GM18951 (cell line): ENCODE results near the gene TIFAB.

Source experiments
- POLR2A ChIP-seq: IDR thresholded peaks from 4 replicates; pipeline ENCODE4 v1.6.1; 2011; ENCODE audit warnings: mild to moderate bottlenecking; ENCODE audit not compliant: insufficient read length, insufficient read depth; ENCODE audit errors: extremely low read depth
- in situ Hi-C: fragments of 300-500 bp; cut with MboI; formaldehyde crosslinking; loops from one replicate; pipeline ENCODE4 v1.12.0; 2022; ENCODE audit warnings: low sequenced_read_pairs, mixed read lengths, inconsistent platforms; ENCODE audit not compliant: unreplicated experiment

TIFAB gene

DNA sequence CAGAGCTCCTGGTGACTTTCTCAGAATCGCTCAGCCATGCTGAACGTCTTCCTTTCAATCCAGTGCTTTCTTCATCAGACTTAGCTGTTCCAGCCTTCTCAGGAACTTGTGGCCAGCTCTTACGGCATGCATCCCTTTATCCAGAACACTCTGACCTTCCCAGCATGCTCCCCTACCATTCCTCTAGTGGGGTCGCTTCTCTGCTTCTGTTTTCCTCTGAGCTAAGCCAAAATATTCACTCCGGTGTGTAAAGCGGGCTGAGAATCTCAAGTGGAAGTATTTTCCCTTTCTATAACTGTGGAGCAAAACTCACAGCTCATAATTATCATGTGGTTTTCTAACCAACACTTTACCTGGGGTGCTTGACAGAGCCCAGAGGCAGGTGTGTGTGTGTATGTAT is 11.2 kb downstream of the TIFAB start:
- TF ChIP-seq POLR2A, result no peak
- in situ Hi-C loops, result no loop called here

- no peak for TF ChIP-seq POLR2A
- in situ Hi-C loops, result no loop called here
Measured at GRCh38 chr5:135439231-135440205, 12.6 kb downstream of the TIFAB start.

DNA sequence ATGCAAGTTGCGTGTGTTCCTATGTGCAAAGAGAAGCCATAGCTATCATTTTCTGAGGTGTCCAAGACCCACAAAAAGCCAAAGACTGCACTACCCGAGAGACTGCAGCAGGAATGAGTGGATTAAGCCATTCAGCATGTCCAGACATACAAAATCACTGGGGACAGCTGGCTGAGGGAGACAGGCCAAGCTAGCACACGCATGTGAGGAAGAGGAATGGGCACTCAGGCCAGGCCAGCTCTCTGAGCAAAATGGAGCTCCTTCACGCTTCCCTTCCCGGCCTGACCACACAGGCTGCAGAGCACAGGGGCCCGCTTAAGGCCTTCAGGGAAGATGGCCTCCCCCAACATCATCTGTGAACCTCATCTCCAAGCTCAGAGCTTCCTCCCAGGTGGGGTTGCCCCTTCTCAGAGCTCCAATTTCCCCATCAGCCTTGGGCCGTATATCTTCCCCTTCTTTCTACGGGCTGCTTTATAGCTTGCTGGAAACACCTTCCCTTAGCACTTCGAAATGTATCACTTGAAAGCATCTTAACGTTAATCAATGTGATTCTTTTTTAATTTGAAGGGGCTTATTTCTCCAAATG is 13.4 kb downstream of the TIFAB start:
- no peak for TF ChIP-seq POLR2A
- in situ Hi-C loops, result no loop called here

- in situ Hi-C loops, result no loop called here
- no peak for TF ChIP-seq POLR2A
Measured at GRCh38 chr5:135437796-135438560, 14.2 kb downstream of the TIFAB start.

- in situ Hi-C loops, result no loop called here
- TF ChIP-seq POLR2A, result no peak
Measured at GRCh38 chr5:135437422-135437795, 14.7 kb downstream of the TIFAB start.

GRCh38 chr5:135436951-135437418 is 15.2 kb downstream of the TIFAB start:
- in situ Hi-C loops, result no loop called here
- no peak for TF ChIP-seq POLR2A

DNA sequence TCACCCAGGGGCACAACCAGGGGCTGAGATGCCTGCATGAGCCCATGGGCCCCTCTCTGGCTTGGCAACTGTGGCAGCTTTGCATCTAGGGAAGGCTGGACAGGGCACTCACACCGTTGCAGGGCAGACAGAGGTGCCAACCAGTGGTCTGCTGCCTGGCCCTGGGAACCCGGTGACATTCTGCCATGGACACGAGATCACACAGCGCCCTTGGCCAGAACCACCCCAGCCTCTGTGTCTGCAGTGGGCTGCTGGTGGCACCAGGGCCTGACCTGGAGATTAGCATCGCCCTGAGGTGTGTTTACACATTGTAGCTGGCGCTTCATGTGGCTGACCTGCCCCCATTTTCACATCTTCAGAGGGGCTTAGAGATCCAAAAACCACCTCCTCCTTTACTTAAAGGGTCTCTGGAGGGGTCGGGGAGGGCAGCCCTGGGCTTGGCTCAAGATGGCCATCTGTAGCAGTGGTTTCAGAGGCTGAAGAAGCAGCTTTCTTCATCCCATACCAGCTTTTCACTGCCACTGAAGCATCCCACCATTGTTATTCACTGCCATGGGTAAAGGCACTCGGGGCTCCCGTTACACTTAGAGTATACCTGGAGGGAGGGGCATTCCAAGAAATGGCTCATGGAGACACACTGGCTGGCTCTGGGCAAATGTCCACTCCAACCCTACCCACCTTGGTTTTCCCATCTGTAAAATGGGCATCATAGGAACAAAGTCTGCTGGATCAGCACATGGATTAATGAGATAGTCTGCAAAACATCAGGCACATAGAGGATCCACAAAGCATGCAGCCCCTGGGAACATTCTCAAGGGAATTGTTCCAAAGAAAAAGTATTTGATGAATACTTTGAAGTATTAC is 16.5 kb downstream of the TIFAB start:
- in situ Hi-C loops, result no loop called here
- TF ChIP-seq POLR2A, result no peak

DNA sequence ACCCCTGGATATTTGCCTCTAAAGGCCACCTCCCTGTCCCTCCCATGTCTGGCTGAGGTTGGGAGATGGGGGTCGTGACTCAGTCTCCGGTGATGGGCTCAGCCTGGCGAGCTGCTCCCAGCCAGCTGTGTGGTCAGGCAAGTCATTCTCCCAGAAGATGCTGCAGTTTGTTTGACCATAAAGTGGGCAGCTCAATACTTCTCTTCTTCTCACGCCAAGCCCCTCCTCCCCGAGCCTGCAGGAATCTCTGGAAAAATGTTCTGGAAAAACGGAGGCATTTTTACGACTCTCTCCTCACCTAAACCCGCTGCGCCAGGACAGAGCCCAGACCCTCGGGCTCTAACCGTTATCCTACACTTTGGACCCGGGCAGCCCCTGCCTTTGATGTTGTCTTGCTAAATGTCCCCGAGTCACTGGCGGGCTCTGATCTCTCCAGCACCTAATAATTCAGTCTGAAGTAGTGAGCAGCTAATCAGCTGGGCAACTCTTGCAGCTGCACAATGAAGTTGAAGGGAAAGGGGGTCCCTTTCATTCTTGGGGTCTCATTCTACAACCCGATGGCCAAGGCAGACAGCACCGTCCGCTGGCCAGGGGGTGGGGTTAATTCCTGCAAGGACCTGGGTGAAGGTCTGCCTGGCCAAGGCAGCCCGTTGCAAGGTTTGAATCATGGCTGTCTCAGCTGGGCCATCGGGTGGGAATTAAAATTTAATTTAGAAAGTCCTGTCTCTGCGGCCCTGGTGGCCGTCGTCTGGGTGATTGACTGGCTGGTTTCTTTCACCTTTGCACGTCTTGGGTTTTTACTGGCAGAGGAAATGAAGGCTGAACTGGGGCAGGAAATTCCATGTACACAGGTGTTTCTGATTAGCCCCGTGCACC is 17.3 kb downstream of the TIFAB start:
- no peak for TF ChIP-seq POLR2A
- in situ Hi-C loops, result no loop called here

DNA sequence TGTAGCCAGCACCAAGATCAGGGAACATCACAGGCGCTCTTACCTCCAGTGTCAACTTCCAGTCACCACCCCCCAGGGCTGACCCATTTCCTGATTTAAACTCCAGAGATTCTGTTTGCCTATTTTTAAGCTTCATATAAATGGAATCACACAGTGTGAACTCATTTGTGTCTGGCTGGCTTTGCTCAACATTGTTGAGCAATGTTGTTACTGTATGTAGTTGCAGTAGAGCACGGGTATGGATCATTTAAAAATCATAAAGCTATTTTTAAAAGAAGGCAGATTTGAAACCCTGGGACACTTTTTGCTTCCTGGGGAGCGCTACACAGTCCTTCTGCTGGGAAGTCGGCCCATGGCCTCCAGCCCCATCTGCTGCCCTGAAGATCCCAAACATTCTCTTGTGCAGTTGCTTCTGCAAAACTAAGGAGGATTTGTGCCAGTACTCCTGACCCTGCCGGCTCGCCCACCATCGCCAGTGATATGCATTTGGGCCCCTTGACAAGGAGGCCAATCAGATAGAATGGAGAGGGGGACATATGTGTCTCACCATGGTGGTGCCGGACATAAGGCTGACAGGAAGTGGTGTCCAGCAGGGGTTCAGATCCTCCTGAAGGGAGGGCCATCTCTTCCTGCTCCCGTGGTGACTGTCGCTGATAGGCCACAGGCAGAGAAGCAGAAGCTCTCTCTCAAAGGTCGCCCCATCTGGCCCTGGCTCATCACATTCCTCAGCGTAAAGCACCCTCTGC is 18.3 kb downstream of the TIFAB start:
- in situ Hi-C loops, result no loop called here
- TF ChIP-seq POLR2A, result no peak

DNA sequence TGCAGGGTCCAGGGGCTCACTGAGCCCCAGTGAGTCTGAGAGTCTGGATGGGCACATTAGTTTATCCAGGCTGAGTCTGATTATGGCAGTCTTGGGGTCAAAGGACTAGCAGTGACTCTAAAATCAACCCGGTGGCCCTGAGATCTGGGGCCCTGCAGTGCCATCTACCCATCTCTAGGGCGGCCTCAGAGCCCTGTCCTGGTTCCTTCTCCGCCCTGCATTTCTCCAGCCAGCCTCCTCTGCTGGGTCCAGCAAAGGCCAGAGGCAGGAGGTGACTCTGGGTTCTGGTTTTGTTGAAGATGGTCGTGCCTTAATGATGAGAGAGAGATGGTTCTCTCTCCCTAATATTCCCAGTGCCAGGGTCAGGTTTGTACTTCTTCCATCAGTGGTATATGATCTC is 20.0 kb downstream of the TIFAB start:
- TF ChIP-seq POLR2A, result no peak
- in situ Hi-C loops, result no loop called here

GRCh38 chr5:135430135-135430437 is 22.1 kb downstream of the TIFAB start:
- TF ChIP-seq POLR2A, result no peak
- in situ Hi-C loops, result no loop called here
